ENCODE measurements around the gene RNASE8.

GRCh38 chr14:21071225-21072030 lies 13.8 kb downstream of the RNASE8 start:
- TF ChIP-seq CTCF (IDR thresholded peaks at IDR 0.05) (peak in 1 of 7 experiments; percentile 5), POLR2A (IDR thresholded peaks at IDR 0.05) (peak in 2 of 3 donors; percentile 27 to 56)
